K562 (cell line): ENCODE results near the gene TRAF3IP3. TPM values are rescaled to one million over a fixed set of nuclear protein-coding genes. Genes with fewer than 3 reads are reported as not detected.

ENCODE experiments used
- DDX20 ChIP-seq: fragments of 450-650 bp; IDR thresholded peaks from 2 replicates; pipeline ENCODE4 v1.6.1; 2016; ENCODE audit warnings: missing genetic modification characterization, low read depth, mild to moderate bottlenecking, missing compliant biosample characterization, moderate library complexity
- EP400 ChIP-seq: fragments of 450-650 bp; IDR thresholded peaks from 2 replicates; pipeline ENCODE4 v1.6.1; 2017; ENCODE audit warnings: antibody characterized with exemption, mild to moderate bottlenecking, moderate library complexity
- HDGF ChIP-seq: fragments of 450-650 bp; IDR thresholded peaks from 2 replicates; pipeline ENCODE4 v1.6.1; 2016
- NFIC ChIP-seq: fragments of 450-650 bp; IDR thresholded peaks from 2 replicates; pipeline ENCODE4 v1.6.1; 2017; ENCODE audit warnings: mild to moderate bottlenecking, inconsistent platforms
- polyA plus RNA-seq, 8 experiments: library from polyadenylated mRNA; depleted of rRNA in 4 of 8; stranded (reverse) in 5 of 8; unstranded in 3 of 8; fragments of >200 nt; fragmentation: Nextera tagmentation in 2 of 8; fragmentation: Illumina TruSeq in 1 of 8; extraction: Ambion mirVana in 2 of 8; extraction: Trizol in 1 of 8; gene quantifications; 2 replicates each; pipeline versions ENCODE4 v1.2.1 to v1.2.3, GENCODE V29; 2011 to 2014; ENCODE audit warnings: inconsistent platforms in 1 of 8, missing spikeins in 1 of 8
- total RNA-seq, 7 experiments: library from RNA; depleted of rRNA in 6 of 7; stranded (reverse); fragments of >200 nt in 6 of 7; fragmentation: Illumina TruSeq in 2 of 7; extraction: Trizol in 2 of 7; gene quantifications; 2 replicates each; pipeline versions ENCODE4 v1.2.1 to v1.2.3, GENCODE V29; 2011 to 2021; ENCODE audit warnings: low replicate concordance in 1 of 7
- TF ChIP-seq, protein P1 (sequence below), 2 experiments: fragments of 450-650 bp in 1 of 2; sonication (generic) in 1 of 2; formaldehyde crosslinking in 1 of 2; IDR thresholded peaks; 2 replicates each; pipeline versions ENCODE4 v1.7.1 to v1.9.0; 2016 to 2022; ENCODE audit warnings: inconsistent platforms in 1 of 2, mild to moderate bottlenecking in 1 of 2, missing genetic modification reagents in 1 of 2
- TF ChIP-seq, protein P2 (sequence below): fragments of 450-650 bp; IDR thresholded peaks from one replicate; pipeline ENCODE4 v1.6.1; 2018; ENCODE audit warnings: mild to moderate bottlenecking, moderate library complexity; ENCODE audit not compliant: partially characterized antibody
- TF ChIP-seq, protein P3 (sequence below): fragments of 250-450 bp; sonication (Bioruptor Pico); IDR thresholded peaks from 2 replicates; pipeline ENCODE4 v1.5.0; 2022; ENCODE audit warnings: mild to moderate bottlenecking

The TRAF3IP3 gene
- total and polyA plus RNA-seq, 9 of the 15 experiments (the other 6 are each of a cell fraction or from before 2014, with no cell fraction given) = 0.06 to 1.1 (median 0.31) TPM

DNA sequence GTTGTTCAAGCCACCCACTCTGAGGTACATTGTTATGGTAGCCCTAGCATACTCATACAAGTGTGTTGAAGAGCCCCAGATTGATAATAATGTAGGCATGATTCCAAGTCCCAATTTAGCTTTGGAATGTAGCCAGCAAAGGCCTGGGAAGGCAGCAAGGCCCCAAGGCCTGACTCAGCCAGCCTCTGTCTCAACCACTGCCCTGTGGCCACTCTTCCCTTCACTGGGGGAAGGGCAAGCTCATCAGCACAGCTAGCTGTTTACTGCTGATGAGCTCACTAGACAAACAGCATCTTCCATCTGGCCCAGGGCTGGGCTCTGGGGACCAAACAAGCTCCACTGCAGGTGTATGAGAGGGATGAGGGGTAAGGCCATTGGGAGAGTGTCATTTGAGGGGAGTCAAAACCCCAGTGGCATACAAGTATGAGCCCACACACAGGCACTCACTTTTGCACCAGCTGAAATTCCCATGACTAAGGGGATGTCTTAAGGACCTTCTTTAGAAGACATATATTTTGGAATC, 52.3 kb downstream of the TRAF3IP3 start (continued):
- TF ChIP-seq, protein P1, sequence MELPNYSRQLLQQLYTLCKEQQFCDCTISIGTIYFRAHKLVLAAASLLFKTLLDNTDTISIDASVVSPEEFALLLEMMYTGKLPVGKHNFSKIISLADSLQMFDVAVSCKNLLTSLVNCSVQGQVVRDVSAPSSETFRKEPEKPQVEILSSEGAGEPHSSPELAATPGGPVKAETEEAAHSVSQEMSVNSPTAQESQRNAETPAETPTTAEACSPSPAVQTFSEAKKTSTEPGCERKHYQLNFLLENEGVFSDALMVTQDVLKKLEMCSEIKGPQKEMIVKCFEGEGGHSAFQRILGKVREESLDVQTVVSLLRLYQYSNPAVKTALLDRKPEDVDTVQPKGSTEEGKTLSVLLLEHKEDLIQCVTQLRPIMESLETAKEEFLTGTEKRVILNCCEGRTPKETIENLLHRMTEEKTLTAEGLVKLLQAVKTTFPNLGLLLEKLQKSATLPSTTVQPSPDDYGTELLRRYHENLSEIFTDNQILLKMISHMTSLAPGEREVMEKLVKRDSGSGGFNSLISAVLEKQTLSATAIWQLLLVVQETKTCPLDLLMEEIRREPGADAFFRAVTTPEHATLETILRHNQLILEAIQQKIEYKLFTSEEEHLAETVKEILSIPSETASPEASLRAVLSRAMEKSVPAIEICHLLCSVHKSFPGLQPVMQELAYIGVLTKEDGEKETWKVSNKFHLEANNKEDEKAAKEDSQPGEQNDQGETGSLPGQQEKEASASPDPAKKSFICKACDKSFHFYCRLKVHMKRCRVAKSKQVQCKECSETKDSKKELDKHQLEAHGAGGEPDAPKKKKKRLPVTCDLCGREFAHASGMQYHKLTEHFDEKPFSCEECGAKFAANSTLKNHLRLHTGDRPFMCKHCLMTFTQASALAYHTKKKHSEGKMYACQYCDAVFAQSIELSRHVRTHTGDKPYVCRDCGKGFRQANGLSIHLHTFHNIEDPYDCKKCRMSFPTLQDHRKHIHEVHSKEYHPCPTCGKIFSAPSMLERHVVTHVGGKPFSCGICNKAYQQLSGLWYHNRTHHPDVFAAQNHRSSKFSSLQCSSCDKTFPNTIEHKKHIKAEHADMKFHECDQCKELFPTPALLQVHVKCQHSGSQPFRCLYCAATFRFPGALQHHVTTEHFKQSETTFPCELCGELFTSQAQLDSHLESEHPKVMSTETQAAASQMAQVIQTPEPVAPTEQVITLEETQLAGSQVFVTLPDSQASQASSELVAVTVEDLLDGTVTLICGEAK (IDR thresholded peaks at IDR 0.05) = no peak
- TF ChIP-seq, protein P1 (CRISPR knock-in tag; IDR thresholded peaks at IDR 0.05) = no peak
- TF ChIP-seq NFIC (peak; percentile 98), HDGF (no peak), DDX20 (no peak), EP400 (no peak)
- TF ChIP-seq, protein P2, sequence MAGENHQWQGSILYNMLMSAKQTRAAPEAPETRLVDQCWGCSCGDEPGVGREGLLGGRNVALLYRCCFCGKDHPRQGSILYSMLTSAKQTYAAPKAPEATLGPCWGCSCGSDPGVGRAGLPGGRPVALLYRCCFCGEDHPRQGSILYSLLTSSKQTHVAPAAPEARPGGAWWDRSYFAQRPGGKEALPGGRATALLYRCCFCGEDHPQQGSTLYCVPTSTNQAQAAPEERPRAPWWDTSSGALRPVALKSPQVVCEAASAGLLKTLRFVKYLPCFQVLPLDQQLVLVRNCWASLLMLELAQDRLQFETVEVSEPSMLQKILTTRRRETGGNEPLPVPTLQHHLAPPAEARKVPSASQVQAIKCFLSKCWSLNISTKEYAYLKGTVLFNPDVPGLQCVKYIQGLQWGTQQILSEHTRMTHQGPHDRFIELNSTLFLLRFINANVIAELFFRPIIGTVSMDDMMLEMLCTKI = no peak
- TF ChIP-seq, protein P3, sequence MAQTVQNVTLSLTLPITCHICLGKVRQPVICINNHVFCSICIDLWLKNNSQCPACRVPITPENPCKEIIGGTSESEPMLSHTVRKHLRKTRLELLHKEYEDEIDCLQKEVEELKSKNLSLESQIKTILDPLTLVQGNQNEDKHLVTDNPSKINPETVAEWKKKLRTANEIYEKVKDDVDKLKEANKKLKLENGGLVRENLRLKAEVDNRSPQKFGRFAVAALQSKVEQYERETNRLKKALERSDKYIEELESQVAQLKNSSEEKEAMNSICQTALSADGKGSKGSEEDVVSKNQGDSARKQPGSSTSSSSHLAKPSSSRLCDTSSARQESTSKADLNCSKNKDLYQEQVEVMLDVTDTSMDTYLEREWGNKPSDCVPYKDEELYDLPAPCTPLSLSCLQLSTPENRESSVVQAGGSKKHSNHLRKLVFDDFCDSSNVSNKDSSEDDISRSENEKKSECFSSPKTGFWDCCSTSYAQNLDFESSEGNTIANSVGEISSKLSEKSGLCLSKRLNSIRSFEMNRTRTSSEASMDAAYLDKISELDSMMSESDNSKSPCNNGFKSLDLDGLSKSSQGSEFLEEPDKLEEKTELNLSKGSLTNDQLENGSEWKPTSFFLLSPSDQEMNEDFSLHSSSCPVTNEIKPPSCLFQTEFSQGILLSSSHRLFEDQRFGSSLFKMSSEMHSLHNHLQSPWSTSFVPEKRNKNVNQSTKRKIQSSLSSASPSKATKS = no peak
